Stimulated activated naive CD4-positive, alpha-beta T cell (primary cell): Measurements from ENCODE around the gene C14orf39.
"Not testable (repeated sequence)": the region's sequence is repeated elsewhere in the genome, so short reads cannot be mapped to it uniquely, and the experiment has no call there.

Experiments used
- DNase-seq, 6 experiments: peaks; one replicate each; lab custom pipeline; 2025; lab: John Stamatoyannopoulos, UW

The C14orf39 gene

GRCh38 chr14:60495946-60496345 lies 10.1 kb upstream of the C14orf39 start:
- no peak for DNase-seq

GRCh38 chr14:60490270-60490669 lies 4.4 kb upstream of the C14orf39 start:
- DNase-seq = no peak

- no peak for DNase-seq
Observed at GRCh38 chr14:60488175-60488574, 2.3 kb upstream of the C14orf39 start.

GRCh38 chr14:60487211-60487610 lies 1.3 kb upstream of the C14orf39 start:
- DNase-seq = no peak

GRCh38 chr14:60485057-60485597 lies 736 bp downstream of the C14orf39 start:
- DNase-seq = no peak

GRCh38 chr14:60482743-60483142 lies 3.1 kb downstream of the C14orf39 start:
- no peak for DNase-seq

- not testable (repeated sequence) for DNase-seq
Observed at GRCh38 chr14:60480248-60480647, 5.6 kb downstream of the C14orf39 start.

GRCh38 chr14:60455875-60456274 lies 30.0 kb downstream of the C14orf39 start:
- no peak for DNase-seq

- no peak for DNase-seq
Observed at GRCh38 chr14:60430276-60430675, 55.6 kb downstream of the C14orf39 start.

- no peak for DNase-seq
Observed at GRCh38 chr14:60420050-60420449, 65.8 kb downstream of the C14orf39 start.

- not testable (repeated sequence) for DNase-seq
Observed at GRCh38 chr14:60397550-60397949, 88.3 kb downstream of the C14orf39 start.

- no peak for DNase-seq
Observed at GRCh38 chr14:60396718-60397343, 89.0 kb downstream of the C14orf39 start.
